Measurements from ENCODE around the gene TBXAS1.

The TBXAS1 gene

GRCh38 chr7:139854803-139855497 is 25.9 kb downstream of the TBXAS1 start:
- TF ChIP-seq GATA1 (IDR thresholded peaks at IDR 0.05; ENCODE audit: low read depth, low read length) (no peak), POLR2A (IDR thresholded peaks at IDR 0.05; ENCODE audit: low read length) (no peak)
- no peak for DNase-seq

- TF ChIP-seq POLR2A (IDR thresholded peaks at IDR 0.05; ENCODE audit: low read length) (no peak), GATA1 (IDR thresholded peaks at IDR 0.05; ENCODE audit: low read depth, low read length) (no peak)
- DNase-seq: no peak
These were observed 26.6 kb downstream of the TBXAS1 start for GRCh38 chr7:139855498-139856270.

DNA sequence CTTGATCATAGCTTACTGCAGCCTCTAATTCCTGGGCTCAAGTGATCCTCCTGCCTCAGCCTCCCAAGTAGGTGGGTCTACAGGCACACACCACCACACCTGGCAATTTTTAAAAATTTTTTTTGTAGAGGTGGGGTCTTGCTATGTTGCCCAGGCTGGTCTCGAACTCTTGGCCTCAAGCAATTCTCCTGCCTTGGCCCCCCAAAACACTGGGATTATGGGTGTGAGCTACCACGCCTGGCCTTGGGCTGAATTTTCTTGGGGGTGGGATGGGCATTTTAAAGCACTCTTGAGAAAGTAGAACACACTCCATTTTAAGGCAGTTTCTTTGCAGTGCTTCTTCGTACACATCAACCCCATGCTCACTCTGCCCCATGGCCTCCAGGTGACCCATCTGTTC is 28.7 kb downstream of the TBXAS1 start:
- TF ChIP-seq POLR2A (IDR thresholded peaks at IDR 0.05; ENCODE audit: low read length) (no peak), GATA1 (IDR thresholded peaks at IDR 0.05; ENCODE audit: low read depth, low read length) (no peak)
- no peak for DNase-seq

DNA sequence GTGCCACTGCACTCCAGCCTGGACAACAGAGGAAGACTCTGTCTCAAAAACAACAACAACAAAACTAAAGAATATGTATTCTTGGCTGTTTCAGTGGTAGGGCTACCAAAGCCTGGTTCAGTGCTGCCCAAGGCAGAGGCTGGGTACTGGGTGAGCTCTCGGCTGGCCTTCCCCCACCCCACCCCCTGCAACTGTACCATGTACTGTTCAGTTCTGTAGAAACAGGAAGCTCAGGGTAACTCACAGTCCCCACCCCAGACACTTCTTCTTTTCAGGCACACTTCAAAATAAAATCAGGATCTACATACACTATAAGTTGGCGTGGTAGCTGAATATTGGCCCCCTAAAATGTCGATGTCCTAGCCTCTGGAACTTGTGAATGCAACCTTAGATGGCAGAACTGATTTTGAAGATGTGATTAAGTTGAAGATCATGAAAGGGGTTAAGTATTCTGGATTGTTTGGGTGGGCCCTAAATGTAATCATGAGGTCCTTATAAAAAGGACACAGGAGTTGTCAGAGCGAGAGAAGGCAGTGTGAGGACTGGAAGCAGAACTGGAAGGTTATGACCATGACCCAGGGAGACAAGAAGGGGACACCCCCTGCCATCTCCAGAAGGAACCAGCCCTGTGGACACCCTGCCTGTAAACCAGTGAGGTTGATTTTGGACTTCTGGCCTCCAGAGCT is 31.2 kb downstream of the TBXAS1 start:
- TF ChIP-seq GATA1 (IDR thresholded peaks at IDR 0.05; ENCODE audit: low read depth, low read length) (no peak), POLR2A (IDR thresholded peaks at IDR 0.05; ENCODE audit: low read length) (no peak)

DNA sequence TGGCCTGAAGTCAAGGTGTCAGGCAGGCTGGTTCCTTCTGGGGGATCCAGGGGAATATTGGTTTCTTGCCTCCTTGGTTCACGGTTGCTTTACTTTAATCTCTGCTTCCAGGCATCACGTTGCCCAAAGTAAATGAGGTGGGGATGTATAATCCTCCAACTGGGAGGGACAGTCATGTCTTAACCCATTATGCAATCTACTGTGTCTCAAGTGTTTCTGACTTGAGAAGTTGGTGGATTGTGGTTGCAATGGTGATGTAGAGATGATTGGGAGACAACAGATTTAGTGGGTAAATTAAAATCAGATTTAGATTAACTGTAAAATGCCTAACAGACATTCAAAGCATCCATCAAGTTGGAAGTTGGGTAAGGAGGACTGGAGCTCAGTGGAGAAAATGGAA is 32.7 kb downstream of the TBXAS1 start:
- TF ChIP-seq POLR2A (IDR thresholded peaks at IDR 0.05; ENCODE audit: low read length) (no peak), GATA1 (IDR thresholded peaks at IDR 0.05; ENCODE audit: low read depth, low read length) (no peak)

More for the DNA sequence above, 31.2 kb downstream of the TBXAS1 start:
- DNase-seq: no peak

DNA sequence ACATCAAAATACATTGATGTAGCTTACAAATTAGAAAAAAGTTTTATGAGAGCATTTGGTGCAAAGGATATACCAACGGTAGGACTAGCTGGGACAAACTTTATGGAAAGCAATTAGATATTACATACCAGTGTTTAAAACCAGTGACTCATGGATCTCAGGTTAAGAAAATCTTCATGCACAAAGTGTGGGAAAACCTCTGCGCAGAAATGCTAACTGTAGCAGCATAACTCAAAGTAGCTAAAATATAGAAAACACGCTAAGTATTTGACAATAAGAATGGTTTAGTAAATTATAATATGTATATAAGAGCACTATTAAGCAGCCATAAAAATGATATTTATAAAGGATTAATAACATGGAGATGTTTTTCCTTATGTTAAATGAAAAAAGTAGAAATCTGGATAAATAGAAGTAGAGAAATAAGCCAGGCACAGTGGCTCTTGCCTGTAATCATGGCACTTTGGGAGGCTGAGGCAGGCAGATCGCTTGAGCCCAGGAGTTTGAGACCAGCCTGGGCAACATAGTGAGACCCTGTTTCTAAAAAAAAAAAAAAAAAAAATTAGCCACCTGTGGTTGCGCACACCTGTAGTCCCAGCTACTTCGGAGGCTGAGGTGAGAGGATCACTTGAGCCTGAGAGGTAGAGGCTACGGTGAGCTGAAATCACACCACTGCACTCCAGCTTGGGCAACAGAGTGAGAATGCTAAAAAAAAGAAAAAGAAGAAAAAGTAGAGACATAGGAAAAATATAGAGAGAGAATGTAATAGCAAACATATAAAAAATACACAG is 37.2 kb downstream of the TBXAS1 start:
- no peak for DNase-seq

More for the DNA sequence above, 32.7 kb downstream of the TBXAS1 start:
- no peak for DNase-seq

GRCh38 chr7:139867847-139868246 is 38.8 kb downstream of the TBXAS1 start:
- DNase-seq: no peak
- TF ChIP-seq POLR2A (IDR thresholded peaks at IDR 0.05; ENCODE audit: low read length) (no peak), GATA1 (IDR thresholded peaks at IDR 0.05; ENCODE audit: low read depth, low read length) (no peak)

More for the DNA sequence above, 37.2 kb downstream of the TBXAS1 start:
- no peak for TF ChIP-seq POLR2A (IDR thresholded peaks at IDR 0.05; ENCODE audit: low read length)
- TF ChIP-seq GATA1 (IDR thresholded peaks at IDR 0.05; ENCODE audit: low read depth, low read length): no peak

DNA sequence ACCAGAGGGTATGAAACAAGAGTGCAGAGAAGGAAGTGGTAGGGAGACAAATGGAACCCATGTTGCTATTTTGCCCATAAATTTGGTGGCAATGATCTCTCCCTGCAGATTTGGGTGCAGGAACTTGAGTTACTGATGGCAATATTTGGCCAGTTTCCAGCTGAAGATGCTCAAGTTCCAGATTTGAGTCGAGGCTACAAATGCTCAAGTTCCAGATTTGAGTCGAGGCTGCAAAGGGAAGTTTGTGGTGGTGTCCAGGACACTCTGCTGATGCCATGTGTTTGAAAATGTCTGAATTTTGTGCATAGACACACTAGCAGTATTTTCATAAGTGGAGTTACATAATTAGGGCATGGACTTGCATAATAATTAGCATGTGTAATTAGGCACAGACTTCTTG is 40.8 kb downstream of the TBXAS1 start:
- DNase-seq: no peak
- TF ChIP-seq GATA1 (IDR thresholded peaks at IDR 0.05; ENCODE audit: low read depth, low read length) (no peak), POLR2A (IDR thresholded peaks at IDR 0.05; ENCODE audit: low read length) (no peak)

GRCh38 chr7:139870380-139870779 is 41.3 kb downstream of the TBXAS1 start:
- DNase-seq: no peak
- TF ChIP-seq POLR2A (IDR thresholded peaks at IDR 0.05; ENCODE audit: low read length): no peak
- TF ChIP-seq GATA1 (IDR thresholded peaks at IDR 0.05; ENCODE audit: low read depth, low read length): no peak

- TF ChIP-seq POLR2A (IDR thresholded peaks at IDR 0.05; ENCODE audit: low read length) (no peak), GATA1 (IDR thresholded peaks at IDR 0.05; ENCODE audit: low read depth, low read length) (no peak)
These were observed 42.3 kb downstream of the TBXAS1 start for GRCh38 chr7:139871331-139871730.

DNA sequence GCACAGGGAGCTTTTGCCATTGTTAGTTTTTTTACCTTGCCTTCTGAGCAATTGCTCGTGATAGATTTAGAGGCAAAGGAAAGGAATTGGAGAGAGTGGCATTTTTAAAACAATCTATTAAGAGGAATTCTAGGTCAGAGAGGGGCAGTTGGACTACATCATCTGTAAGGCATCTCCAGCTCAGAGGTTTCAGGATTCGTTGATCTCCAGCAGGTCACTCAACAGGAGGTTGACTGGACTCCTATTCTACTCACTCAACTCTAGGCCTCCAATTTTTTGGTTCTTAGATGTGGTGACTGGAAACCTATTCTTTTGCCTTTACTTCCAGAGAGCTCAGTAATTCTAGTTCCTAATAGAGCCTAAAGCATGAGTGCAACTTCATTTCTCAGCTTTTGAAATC is 42.8 kb downstream of the TBXAS1 start:
- DNase-seq: no peak
- TF ChIP-seq POLR2A (IDR thresholded peaks at IDR 0.05; ENCODE audit: low read length) (no peak), GATA1 (IDR thresholded peaks at IDR 0.05; ENCODE audit: low read depth, low read length) (no peak)

More at GRCh38 chr7:139871331-139871730, 42.3 kb downstream of the TBXAS1 start:
- no peak for DNase-seq

- TF ChIP-seq POLR2A (IDR thresholded peaks at IDR 0.05; ENCODE audit: low read length) (no peak), GATA1 (IDR thresholded peaks at IDR 0.05; ENCODE audit: low read depth, low read length) (no peak)
- DNase-seq: no peak
These were observed 44.7 kb downstream of the TBXAS1 start for GRCh38 chr7:139873593-139874301.

DNA sequence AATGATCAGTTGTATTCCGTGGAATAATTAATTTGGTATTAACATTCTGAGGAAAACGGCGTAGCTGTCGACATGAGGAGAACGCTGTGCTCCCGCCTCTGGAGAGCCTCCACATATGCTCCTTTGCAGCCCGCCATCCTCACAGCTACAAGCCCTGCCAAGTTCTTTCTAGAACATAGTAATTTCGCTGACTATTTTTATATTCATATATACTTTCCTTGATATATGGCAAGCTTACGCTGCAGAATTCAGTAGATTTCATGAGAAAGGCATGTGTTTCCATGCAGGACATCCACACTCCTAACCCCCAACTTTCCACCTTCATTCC is 45.2 kb downstream of the TBXAS1 start:
- TF ChIP-seq GATA1 (IDR thresholded peaks at IDR 0.05; ENCODE audit: low read depth, low read length): no peak
- TF ChIP-seq POLR2A (IDR thresholded peaks at IDR 0.05; ENCODE audit: low read length): no peak

More for the DNA sequence above, 45.2 kb downstream of the TBXAS1 start:
- no peak for DNase-seq

All from erythroblast (primary cell).